Stimulated activated CD8-positive, alpha-beta memory T cell treated with anti-CD3 and anti-CD28 coated beads, Interleukin-12 subunit alpha, Interleukin-12 subunit beta, amount 100 ng/mL, for 24 hours (primary cell): ENCODE results near the gene IRF7.
"Not testable (repeated sequence)": the region's sequence is repeated elsewhere in the genome, so short reads cannot be mapped to it uniquely, and the experiment has no call there.

ENCODE experiments used
- DNase-seq: peaks from one replicate; pipeline ENCODE4 v3.0.0-alpha.2; 2020; ENCODE audit errors: extremely low read depth

Gene IRF7

DNA sequence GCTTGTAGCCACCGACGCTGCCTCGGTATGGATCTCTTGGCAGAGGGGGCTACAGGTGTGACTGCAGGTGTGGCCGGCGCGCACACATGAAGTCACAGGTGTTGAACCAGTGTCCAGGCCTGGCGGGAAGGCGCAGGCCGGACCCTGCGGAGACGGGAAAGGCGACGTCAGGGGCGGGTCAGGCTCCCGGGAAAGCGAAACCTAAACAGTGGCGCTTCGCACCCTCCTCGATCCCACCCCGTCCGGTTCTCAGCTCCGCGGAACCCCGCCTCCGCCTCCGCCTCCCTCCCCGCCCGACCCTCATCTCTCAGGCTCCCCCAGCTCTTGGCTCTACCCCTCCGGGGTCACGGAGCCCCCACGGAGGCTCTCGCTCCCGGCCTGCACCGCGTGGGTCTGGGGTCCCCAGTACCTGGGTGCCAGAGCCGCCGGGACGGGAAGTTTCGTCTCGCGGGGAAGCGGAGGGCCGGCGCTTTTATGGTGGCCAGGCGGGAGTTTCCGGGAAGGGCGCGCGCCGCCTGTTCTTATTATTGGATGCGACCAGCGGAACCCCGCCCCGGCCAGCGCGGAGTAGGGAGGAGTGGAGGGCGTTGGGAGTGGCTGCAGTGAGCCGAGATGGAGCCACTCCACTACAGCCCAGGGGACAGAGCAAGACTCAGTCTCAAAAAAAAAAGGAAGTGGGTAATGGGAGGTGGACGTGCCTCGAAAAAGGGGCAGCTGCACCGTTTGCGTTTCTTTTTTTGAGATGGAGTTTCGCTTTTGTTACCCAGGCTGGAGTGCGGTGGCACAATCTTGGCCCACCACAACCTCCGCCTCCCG, at the start of gene IRF7:
TSS of gene IRF7 (minus strand) at position 447 of the 816 bp plus-strand sequence. CDS start 586 bp downstream, outside the sequence.
- DNase-seq: peak; percentile 76

GRCh38 chr11:665062-665703, 49.4 kb upstream of the IRF7 start:
- no peak for DNase-seq

GRCh38 chr11:662689-663274, 47.0 kb upstream of the IRF7 start:
- DNase-seq: no peak

GRCh38 chr11:660681-661444, 45.1 kb upstream of the IRF7 start:
- DNase-seq: no peak

DNA sequence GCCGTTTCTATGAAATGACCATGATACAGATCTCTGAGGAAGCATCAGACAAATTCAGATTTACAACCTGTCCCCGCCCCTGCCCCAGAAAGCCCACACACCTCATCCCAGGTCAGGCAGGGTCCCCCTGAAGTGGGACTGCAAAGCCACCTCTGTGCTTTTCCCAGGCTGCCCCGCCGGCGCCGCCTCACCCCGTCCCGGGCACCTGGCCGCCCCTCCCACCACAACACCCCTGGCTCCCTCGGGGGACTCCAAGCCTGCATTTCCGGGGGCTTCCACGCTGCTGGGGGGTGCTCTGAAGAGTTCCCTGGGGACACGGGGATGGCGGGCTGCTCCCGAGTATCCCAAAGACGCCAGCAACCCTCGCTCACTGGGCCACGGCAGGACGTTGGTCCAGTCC, 44.5 kb upstream of the IRF7 start:
- DNase-seq: no peak

GRCh38 chr11:659532-660085, 43.9 kb upstream of the IRF7 start:
- DNase-seq: no peak

GRCh38 chr11:657691-658126, 42.0 kb upstream of the IRF7 start:
- DNase-seq: no peak

DNA sequence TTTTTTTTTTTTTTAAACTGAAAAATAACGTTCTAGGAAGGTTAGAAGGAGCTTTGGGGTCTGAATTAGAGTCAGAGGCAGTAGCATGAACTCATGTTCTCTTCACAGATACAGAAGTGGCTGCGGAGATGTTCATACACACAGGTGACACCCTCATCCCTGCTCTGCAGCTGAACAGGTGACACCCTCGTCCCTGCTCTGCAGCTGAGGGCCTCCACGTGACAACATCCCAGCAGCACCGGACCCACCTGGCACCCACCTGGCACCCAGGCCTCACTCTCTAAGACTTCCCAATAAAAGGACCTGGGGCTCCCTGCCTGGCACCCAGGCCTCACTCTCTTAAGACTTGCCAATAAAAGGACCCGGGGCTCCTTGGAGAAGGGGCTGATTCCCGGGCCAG, 41.1 kb upstream of the IRF7 start:
- no peak for DNase-seq

DNA sequence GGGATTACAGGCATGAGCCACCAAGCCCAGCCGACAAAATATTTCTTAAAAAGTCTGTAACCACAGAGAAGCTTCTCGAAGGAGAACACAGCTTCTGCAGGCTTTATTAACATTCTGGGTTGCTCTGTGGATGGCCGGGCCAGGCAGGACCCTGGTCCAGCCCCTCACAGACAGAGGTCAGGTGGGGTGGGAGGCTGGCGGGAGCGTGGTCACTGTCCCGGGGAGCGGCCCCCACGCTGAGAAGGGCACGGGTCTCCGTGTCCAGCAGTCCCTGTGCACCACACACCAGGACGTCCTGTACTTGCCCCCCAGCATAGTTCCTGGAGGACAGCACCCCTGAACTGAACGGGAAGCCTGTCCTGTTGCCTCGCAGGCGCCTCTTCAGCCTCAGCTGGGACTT, 40.7 kb upstream of the IRF7 start:
- DNase-seq: no peak

- DNase-seq: no peak
These were observed 39.4 kb upstream of the IRF7 start for GRCh38 chr11:655036-655726.

DNA sequence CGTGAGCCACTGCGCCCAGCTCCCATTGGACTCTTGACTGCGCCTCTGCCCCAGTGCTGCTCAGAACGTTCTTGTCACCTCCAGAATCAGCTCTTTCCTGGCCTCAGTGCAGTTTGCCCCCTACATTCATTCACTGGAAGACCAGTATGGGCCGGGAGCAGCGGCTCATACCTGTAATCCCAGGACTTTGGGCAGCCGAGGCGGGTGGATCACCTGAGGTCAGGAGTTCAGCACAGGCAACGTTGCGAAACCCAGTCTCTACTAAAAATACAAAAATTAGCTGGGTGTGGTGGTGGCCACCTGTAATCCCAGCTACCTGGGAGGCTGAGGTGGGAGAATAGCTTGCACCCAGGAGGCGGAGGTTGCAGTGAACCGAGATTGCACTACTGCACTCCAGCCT, 38.7 kb upstream of the IRF7 start:
- DNase-seq: not testable (repeated sequence)

DNA sequence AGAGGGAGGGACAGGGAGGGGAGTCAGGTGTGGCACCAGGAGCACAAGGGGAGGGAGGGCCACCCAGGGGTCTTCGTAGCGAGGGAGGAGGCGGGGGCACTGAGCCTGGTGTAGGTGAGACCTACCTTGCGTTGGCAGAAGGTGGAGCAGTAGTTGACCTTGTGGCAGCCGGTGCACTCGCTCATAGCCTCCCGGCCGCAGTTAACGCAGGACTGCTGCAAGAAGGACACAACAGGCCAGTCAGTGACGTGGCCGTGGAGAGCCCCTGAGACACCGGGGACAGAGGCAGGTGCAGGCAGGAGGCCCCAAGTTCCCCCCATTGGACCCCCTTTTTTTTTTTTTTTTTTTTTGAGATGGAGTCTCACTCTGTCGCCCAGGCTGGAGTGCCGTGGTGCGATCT, 38.1 kb upstream of the IRF7 start:
- DNase-seq: no peak

- not testable (repeated sequence) for DNase-seq
These were observed 37.4 kb upstream of the IRF7 start for GRCh38 chr11:653136-653535.

DNA sequence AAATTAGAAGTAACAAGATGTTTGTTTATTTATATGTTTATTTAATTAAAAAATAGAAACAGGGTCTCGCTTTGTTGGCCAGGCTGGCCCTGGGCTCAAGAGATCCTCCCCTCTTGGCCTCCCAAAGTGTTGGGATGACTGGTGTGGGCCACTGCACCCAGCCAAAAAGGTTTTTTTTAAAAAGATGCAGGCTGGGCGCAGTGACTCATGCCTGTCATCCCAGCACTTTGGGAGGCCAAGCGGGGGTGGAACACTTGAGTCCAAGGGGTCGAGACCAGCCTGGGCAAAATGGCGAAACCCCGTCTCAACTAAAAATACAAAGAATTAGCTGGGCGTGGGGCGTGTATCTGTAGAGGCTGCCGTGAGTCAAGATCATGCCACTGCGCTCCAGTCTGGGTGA, 34.7 kb upstream of the IRF7 start:
- DNase-seq: no peak

GRCh38 chr11:647672-648158, 32.0 kb upstream of the IRF7 start:
- not testable (repeated sequence) for DNase-seq

DNA sequence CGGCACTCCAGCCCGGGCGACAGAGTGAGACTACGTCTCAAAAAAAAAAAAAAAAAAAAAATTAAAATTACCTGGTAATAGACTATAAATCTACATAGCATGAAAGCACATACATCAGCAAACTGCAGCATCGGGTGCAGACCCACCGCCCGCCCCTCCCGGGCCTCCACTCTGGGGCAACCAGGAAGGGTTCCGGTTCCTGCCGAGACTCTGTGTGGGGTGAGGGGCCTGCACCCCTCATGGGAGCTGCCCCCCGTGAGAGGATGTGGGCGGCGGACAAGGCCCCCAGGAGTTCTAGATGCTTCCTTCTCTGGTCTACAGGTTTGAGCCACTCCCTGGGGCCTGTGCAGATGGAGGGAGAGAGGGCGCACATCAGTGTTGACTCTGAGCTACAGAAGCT, 30.5 kb upstream of the IRF7 start:
- DNase-seq: no peak

- DNase-seq: no peak
These were observed 29.8 kb upstream of the IRF7 start for GRCh38 chr11:645536-645935.

DNA sequence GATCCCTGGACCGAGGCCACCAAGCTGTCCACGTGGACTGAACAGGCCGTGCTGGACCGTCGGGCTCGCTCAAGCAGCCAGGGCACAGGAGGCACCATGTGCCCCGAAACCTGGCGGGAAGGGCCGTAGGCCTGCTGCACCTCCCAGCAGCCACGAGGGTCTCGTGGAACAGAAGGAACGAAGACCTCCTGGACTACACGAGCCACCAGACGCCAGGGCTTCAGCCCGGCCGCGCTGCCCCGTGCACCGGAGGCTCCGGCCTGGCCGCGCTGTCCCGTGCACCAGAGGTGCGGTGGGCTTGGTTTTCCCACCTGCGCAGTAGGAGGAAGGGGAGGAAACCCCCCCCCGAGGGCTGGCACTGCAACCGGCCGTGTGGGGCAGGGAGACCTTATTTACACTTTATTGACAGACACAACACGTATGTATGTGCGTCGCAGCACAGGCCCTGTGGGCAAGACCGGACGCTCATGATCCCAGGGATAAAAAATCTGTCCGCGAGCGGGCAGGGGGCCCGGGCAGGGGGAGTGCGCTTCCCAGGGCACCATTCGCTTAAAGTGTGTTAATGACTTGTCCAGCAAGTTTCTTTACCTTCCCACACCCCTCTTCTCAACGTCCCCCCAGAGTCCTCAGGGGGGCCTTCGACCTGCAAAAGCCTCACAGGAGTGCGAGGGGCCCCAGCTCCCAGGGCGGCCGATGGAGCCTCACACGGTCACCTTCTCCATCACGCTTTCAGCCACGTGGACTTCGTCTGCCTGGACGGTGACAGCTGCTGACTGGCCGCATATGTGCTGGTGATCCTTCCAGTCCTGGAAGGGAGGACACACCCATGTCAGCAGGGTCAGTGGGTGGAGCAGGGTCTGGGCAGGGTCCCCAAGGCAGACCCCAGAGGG, 28.3 kb upstream of the IRF7 start:
- DNase-seq: no peak

GRCh38 chr11:643366-643765, 27.6 kb upstream of the IRF7 start:
- no peak for DNase-seq

DNA sequence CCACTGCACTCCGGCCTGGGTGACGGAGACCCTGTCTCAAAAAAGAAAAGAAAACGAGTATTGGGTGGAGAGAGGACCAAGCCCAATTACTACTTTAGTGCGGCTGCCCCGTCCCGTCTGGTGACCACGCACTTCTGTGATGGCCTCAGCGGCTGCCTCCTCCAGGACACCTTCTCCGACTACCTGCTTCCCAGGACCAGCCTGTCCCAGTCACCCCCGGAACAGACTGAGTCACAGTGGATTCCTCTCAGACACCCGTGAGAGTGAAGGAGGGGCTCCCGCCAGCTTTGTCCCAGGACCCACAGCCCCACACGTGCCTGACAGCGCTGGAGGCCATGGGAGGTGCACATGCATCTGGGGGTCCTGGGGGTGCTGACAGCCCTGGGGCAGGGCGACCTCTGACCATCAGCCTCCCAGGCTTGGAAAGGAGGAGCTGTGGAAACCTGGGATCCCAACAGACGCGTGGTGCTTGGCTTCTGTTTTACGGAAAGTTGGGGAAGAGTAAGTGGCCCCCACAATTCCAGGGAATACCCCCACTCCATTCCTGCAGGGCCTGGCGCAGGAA, 26.1 kb upstream of the IRF7 start:
- no peak for DNase-seq
